WERI-Rb-1 (cell line): Measurements from ENCODE around the gene WWC1.
A peak's percentile ranks its signal among the peaks of the same experiment; 100 is the strongest.

Source experiments
- DNase-seq: peaks from one replicate; pipeline ENCODE4 v3.0.0-alpha.2; 2020
- H3K27ac ChIP-seq: fragments of 250-450 bp; sonication (Bioruptor Pico); 2 replicates; pipeline ENCODE4 v1.5.1; 2020; ENCODE audit warnings: mild to moderate bottlenecking, moderate library complexity
- H3K27me3 ChIP-seq: fragments of 250-450 bp; sonication (Bioruptor Pico); 2 replicates; pipeline ENCODE4 v1.5.1; 2021; ENCODE audit warnings: mild to moderate bottlenecking, low read depth, moderate library complexity; ENCODE audit not compliant: insufficient read depth, severe bottlenecking
- H3K36me3 ChIP-seq: fragments of 250-450 bp; sonication (Bioruptor Pico); 2 replicates; pipeline ENCODE4 v1.5.1; 2020; ENCODE audit warnings: mild to moderate bottlenecking, moderate library complexity
- H3K4me3 ChIP-seq: 2 replicates; pipeline ENCODE4 v1.5.1; 2011; ENCODE audit warnings: low read depth, mild to moderate bottlenecking, control low read depth, low read length
- H3K9me3 ChIP-seq: fragments of 250-450 bp; sonication (Bioruptor Pico); 2 replicates; pipeline ENCODE4 v1.5.1; 2021; ENCODE audit warnings: mild to moderate bottlenecking, moderate library complexity; ENCODE audit not compliant: severe bottlenecking
- CTCF ChIP-seq: IDR thresholded peaks from 2 replicates; pipeline ENCODE4 v1.5.1; 2011; ENCODE audit warnings: low read depth, mild to moderate bottlenecking, control low read depth, inconsistent platforms, low read length

The WWC1 gene

GRCh38 chr5:168287362-168287761, 4.1 kb upstream of the WWC1 start:
- H3K36me3 ChIP-seq = no peaks in the 10 kb centered on the region
- no peak overlapping the region for H3K4me3 ChIP-seq
- H3K27ac ChIP-seq = no peak overlapping the region
- DNase-seq = no peak
- TF ChIP-seq CTCF = no peak
- H3K27me3 ChIP-seq = no peaks in the 10 kb centered on the region
- H3K9me3 ChIP-seq = peaks cover 11% of the 10 kb centered on the region

- H3K27ac ChIP-seq = no peak overlapping the region
- H3K4me3 ChIP-seq = no peak overlapping the region
- no peaks in the 10 kb centered on the region for H3K27me3 ChIP-seq
- TF ChIP-seq CTCF = no peak
- peaks cover 11% of the 10 kb centered on the region for H3K9me3 ChIP-seq
- peaks cover 2% of the 10 kb centered on the region for H3K36me3 ChIP-seq
- DNase-seq = peak; percentile 23
Observed at GRCh38 chr5:168288349-168289245, 2.8 kb upstream of the WWC1 start.

GRCh38 chr5:168290902-168291341, 523 bp upstream of the WWC1 start:
- Histone ChIP-seq H3K4me3 (peak overlapping the region; percentile 64), H3K36me3 (peaks cover 10% of the 10 kb centered on the region), H3K27me3 (no peaks in the 10 kb centered on the region), H3K9me3 (peaks cover 2% of the 10 kb centered on the region), H3K27ac (peak overlapping the region; percentile 55)
- no peak for TF ChIP-seq CTCF
- no peak for DNase-seq

- Histone ChIP-seq H3K4me3 (peak overlapping the region; percentile 64), H3K36me3 (peaks cover 16% of the 10 kb centered on the region), H3K27ac (peak overlapping the region; percentile 71), H3K9me3 (no peaks in the 10 kb centered on the region), H3K27me3 (no peaks in the 10 kb centered on the region)
- peak; percentile 67 for DNase-seq
- peak; percentile 49 for TF ChIP-seq CTCF
Observed at GRCh38 chr5:168291964-168292785, 730 bp downstream of the WWC1 start.

GRCh38 chr5:168292786-168293696, 1.6 kb downstream of the WWC1 start:
- Histone ChIP-seq H3K4me3 (peak overlapping the region; percentile 64), H3K27me3 (no peaks in the 10 kb centered on the region), H3K36me3 (peaks cover 16% of the 10 kb centered on the region), H3K27ac (no peak overlapping the region), H3K9me3 (no peaks in the 10 kb centered on the region)
- peak; percentile 26 for DNase-seq
- TF ChIP-seq CTCF = no peak
